Activated CD8-positive, alpha-beta T cell treated with anti-CD3 and anti-CD28 coated beads for 36 hours (primary cell): Measurements from ENCODE around the gene OPCML. TPM values are rescaled to one million over a fixed set of nuclear protein-coding genes. Genes with fewer than 3 reads are reported as not detected.

ENCODE experiments used
- ATAC-seq: fragments of 200-7000 bp; cut with Tn5 transposase; one replicate; pipeline ENCODE4 v1.10.0; 2021; ENCODE audit warnings: mild to moderate bottlenecking, moderate library complexity
- CTCF ChIA-PET: fragments of 350-600 bp; sonication (Branson Sonifier 250); formaldehyde crosslinking; loops from one replicate; lab custom pipeline; 2021; ENCODE audit warnings: antibody characterized with exemption; lab: Charles Lee
- POLR2A ChIA-PET: fragments of 350-600 bp; sonication (Branson Sonifier 250); formaldehyde crosslinking; loops from one replicate; lab custom pipeline; 2021; ENCODE audit warnings: antibody characterized with exemption; lab: Charles Lee
- DNase-seq: peaks from one replicate; pipeline ENCODE4 v3.0.0-alpha.2; 2020
- H3K27ac Mint-ChIP-seq: one replicate; pipeline ENCODE4 v1.8.0; 2021; ENCODE audit warnings: mild to moderate bottlenecking, mixed read lengths
- H3K27me3 Mint-ChIP-seq: one replicate; pipeline ENCODE4 v1.8.0; 2021; ENCODE audit warnings: mixed read lengths
- H3K36me3 Mint-ChIP-seq: one replicate; pipeline ENCODE4 v1.8.0; 2021; ENCODE audit warnings: low read depth, mixed read lengths
- H3K4me1 Mint-ChIP-seq: one replicate; pipeline ENCODE4 v1.8.0; 2021; ENCODE audit warnings: low read depth, mixed read lengths
- H3K4me3 Mint-ChIP-seq: one replicate; pipeline ENCODE4 v1.8.0; 2021; ENCODE audit warnings: mild to moderate bottlenecking, moderate library complexity, mixed read lengths
- H3K9me3 Mint-ChIP-seq: one replicate; pipeline ENCODE4 v1.8.0; 2021; ENCODE audit warnings: mixed read lengths
- CTCF ChIP-seq: fragments of 200-600 bp; IDR thresholded peaks from one replicate; pipeline ENCODE4 v1.8.0; 2022; ENCODE audit warnings: antibody characterized with exemption, mild to moderate bottlenecking
- intact Hi-C: fragments of 100-400 bp; cut with micrococcal nuclease; formaldehyde crosslinking; loops from one replicate; pipeline ENCODE4 v1.10.0; 2022
- total RNA-seq, 2 experiments: library from RNA; stranded (reverse); gene quantifications; one replicate each; pipeline ENCODE4 v1.2.3, GENCODE V29; 2021

OPCML gene
- total RNA-seq, 2 experiments from 2014 or later: not detected

DNA sequence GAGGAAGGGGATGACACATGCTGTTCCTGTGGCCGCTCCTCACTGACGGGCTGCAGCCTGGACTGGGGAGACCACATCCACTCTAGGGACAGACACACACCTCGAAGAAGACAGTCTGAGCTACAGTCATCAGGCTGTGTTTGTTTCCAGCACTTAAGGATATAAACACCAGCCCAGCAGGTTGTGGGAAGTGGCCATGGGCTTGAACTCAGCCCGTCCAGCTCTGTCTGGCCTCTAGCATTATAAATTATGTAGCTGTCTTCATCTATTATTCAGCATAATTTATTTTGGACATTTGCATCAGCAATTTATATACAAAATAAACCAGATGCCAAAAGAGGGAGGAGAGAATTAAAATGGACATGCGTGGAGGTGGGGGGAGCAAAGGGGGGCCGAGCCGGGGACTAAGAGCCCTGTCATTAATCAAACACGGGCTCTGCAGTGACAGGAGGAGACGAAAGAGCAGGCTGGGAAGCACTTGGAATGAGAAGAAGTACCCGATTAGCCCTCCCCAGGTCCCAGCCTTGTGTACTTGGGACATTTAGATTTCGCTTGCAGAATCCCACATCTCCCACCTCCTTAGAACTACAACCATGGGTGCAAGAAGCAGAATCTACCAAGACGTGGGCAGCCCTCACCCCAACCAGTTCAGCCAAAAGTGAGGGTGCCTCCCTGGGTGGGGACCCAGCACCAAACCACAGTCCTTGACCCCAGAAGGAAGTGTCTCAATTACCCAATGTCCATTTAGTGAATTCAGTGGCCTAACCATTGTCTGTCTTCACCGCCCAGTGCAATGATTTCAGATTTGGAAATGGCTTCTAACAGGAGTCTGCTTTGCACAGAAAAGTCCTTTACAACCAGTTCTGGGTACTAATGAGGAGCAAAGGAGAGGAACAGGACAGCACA lies 309.6 kb downstream of the OPCML start:
- POLR2A ChIA-PET: no interaction called here
- CTCF ChIA-PET: no interaction called here
- intact Hi-C loops: no loop called here
- DNase-seq (no peak), ATAC-seq (no peak)
- Mint-ChIP-seq H3K4me3 (no peak overlapping the region), H3K36me3 (no peaks in the 10 kb centered on the region), H3K9me3 (no peaks in the 10 kb centered on the region), H3K27ac (no peak overlapping the region), H3K27me3 (peaks cover 1% of the 10 kb centered on the region), H3K4me1 (no peaks in the 10 kb centered on the region)
- TF ChIP-seq CTCF: no peak

DNA sequence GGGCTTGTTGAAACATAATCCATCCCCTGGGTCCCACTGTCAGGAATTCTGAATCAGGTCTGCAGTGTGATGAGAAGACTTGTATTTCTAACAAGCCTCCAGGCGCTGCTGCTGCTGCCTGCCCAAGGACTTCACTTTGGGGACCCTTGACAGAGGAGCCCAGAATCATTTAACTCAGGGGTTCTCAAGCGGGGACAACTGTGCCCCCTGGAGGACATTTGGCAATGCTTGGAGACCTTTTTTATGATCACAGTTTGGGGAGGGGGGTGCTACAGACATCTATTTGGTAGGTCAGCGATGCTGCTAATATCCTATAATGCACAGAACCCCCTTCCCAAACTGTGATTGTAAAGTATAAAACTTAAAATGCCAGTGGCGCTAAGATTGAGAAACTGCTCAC lies 312.8 kb downstream of the OPCML start:
- peaks cover 4% of the 10 kb centered on the region for H3K27me3 Mint-ChIP-seq
- H3K36me3 Mint-ChIP-seq: no peaks in the 10 kb centered on the region
- H3K9me3 Mint-ChIP-seq: no peaks in the 10 kb centered on the region
- POLR2A ChIA-PET: no interaction called here
- ATAC-seq (no peak), DNase-seq (no peak)
- intact Hi-C loops: no loop called here
- TF ChIP-seq CTCF: no peak
- H3K27ac Mint-ChIP-seq: no peak overlapping the region
- no peak overlapping the region for H3K4me3 Mint-ChIP-seq
- no peaks in the 10 kb centered on the region for H3K4me1 Mint-ChIP-seq
- CTCF ChIA-PET: no interaction called here

GRCh38 chr11:133216813-133217212 lies 315.5 kb downstream of the OPCML start:
- no peaks in the 10 kb centered on the region for H3K36me3 Mint-ChIP-seq
- H3K4me3 Mint-ChIP-seq: no peak overlapping the region
- peaks cover 4% of the 10 kb centered on the region for H3K27me3 Mint-ChIP-seq
- no peak for TF ChIP-seq CTCF
- DNase-seq: no peak
- no peaks in the 10 kb centered on the region for H3K9me3 Mint-ChIP-seq
- no peaks in the 10 kb centered on the region for H3K4me1 Mint-ChIP-seq
- intact Hi-C loops: no loop called here
- no peak for ATAC-seq
- ChIA-PET POLR2A (no interaction called here), CTCF (no interaction called here)
- no peak overlapping the region for H3K27ac Mint-ChIP-seq

DNA sequence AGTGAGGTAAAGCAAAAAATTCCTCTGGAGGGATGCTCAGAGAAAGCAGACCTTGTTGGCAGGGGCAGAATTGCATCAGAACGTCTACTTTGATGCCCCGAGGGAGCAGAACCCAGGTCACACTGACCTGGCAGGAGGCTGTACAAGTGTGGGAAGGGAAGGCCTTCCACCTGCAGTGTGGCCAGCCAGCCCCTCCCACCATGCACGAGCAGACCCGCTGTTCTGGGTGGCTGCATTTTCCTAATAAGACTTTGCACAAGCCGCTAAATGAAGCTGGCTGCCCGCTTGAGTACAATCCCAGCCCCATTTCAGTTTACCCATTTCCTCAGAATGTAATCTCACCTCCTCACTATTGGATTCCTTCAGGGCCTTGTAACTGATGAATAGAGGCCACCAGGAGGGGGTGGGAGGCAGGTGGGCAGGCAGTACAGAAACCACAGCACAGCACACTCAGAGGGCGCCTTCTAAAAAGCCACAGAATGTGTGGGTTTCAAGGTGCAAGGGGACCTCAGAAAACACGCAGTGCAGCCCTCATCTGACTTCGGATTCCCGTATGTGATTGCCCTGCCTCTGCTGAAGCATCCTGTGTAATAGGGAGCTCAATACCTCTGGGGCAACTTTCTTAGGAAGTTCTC lies 316.6 kb downstream of the OPCML start:
- no peak for TF ChIP-seq CTCF
- H3K9me3 Mint-ChIP-seq: no peaks in the 10 kb centered on the region
- DNase-seq (no peak), ATAC-seq (no peak)
- H3K4me1 Mint-ChIP-seq: no peaks in the 10 kb centered on the region
- H3K36me3 Mint-ChIP-seq: no peaks in the 10 kb centered on the region
- CTCF ChIA-PET: interaction anchor here (0.5 kb wide), 1 partner anchor 21 kb away, joined by 3 read pairs; no protein-coding TSS in a partner anchor
- H3K4me3 Mint-ChIP-seq: no peak overlapping the region
- H3K27ac Mint-ChIP-seq: no peak overlapping the region
- POLR2A ChIA-PET: no interaction called here
- H3K27me3 Mint-ChIP-seq: peaks cover 4% of the 10 kb centered on the region
- intact Hi-C loops: no loop called here

DNA sequence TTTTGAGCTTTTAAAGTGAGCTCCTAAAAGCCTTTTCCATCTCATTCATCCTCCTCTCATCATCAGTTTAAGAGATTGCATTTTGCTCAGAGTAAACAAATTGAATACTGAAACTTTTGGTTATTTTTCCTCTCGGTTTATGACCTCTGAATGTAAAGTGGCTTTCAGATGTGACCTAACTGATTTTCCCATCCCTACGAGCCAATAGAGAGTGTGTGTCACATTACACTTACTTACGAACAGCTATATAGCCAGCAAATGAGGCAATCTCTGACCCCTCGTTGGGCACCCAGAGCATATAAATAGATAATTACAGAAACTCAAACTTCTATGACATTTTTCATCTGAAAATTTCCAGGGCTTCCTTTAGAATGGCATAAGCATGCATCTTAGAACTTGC lies 317.7 kb downstream of the OPCML start:
- ChIA-PET CTCF (no interaction called here), POLR2A (no interaction called here)
- Mint-ChIP-seq H3K4me3 (no peak overlapping the region), H3K27ac (no peak overlapping the region), H3K36me3 (no peaks in the 10 kb centered on the region), H3K27me3 (peaks cover 4% of the 10 kb centered on the region), H3K9me3 (no peaks in the 10 kb centered on the region), H3K4me1 (no peaks in the 10 kb centered on the region)
- ATAC-seq (no peak), DNase-seq (no peak)
- no peak for TF ChIP-seq CTCF
- intact Hi-C loops: no loop called here
